KMS-11 (cell line): ENCODE measurements around the gene ZNF689.
A peak's percentile ranks its signal among the peaks of the same experiment; 100 is the strongest.

ENCODE experiments used
- H2AFZ ChIP-seq: fragments of 200-600 bp; sonication (generic); 2 replicates; pipeline ENCODE4 v1.6.1; 2016; ENCODE audit warnings: antibody characterized with exemption, mixed run types, low read depth
- H3K27ac ChIP-seq: fragments of 200-600 bp; sonication (generic); 2 replicates; pipeline ENCODE4 v1.6.1; 2016; ENCODE audit warnings: mild to moderate bottlenecking, mixed run types
- H3K27me3 ChIP-seq: fragments of 200-600 bp; sonication (generic); 2 replicates; pipeline ENCODE4 v1.6.1; 2017; ENCODE audit warnings: mild to moderate bottlenecking, low read depth, mixed run types, moderate library complexity; ENCODE audit not compliant: insufficient read depth
- H3K36me3 ChIP-seq: fragments of 200-600 bp; sonication (generic); 2 replicates; pipeline ENCODE4 v1.6.1; 2017; ENCODE audit warnings: mild to moderate bottlenecking, mixed run types; ENCODE audit not compliant: insufficient read depth
- H3K4me1 ChIP-seq: fragments of 200-600 bp; sonication (generic); 2 replicates; pipeline ENCODE4 v1.6.1; 2016; ENCODE audit warnings: mild to moderate bottlenecking, low read depth, mixed run types; ENCODE audit not compliant: poor library complexity, severe bottlenecking
- H3K4me2 ChIP-seq: fragments of 200-600 bp; sonication (generic); 2 replicates; pipeline ENCODE4 v1.7.0; 2016; ENCODE audit warnings: mild to moderate bottlenecking, mixed run types
- H3K4me3 ChIP-seq: fragments of 200-600 bp; sonication (generic); IDR thresholded peaks from 2 replicates; pipeline ENCODE4 v1.6.1; 2017; ENCODE audit warnings: low read depth, low read length, mixed read lengths; ENCODE audit not compliant: insufficient read depth
- H3K79me2 ChIP-seq: fragments of 200-600 bp; sonication (generic); 2 replicates; pipeline ENCODE4 v1.6.1; 2016; ENCODE audit warnings: low read depth, mixed run types; ENCODE audit not compliant: insufficient read depth
- H3K9ac ChIP-seq: fragments of 200-600 bp; sonication (generic); 2 replicates; pipeline ENCODE4 v1.6.1; 2016; ENCODE audit warnings: mild to moderate bottlenecking, mixed run types
- H4K20me1 ChIP-seq: fragments of 200-600 bp; sonication (generic); 2 replicates; pipeline ENCODE4 v1.6.1; 2016; ENCODE audit warnings: mild to moderate bottlenecking, mixed run types; ENCODE audit not compliant: insufficient read depth
- TF ChIP-seq, protein P1 (sequence below): fragments of 200-600 bp; sonication (generic); conservative IDR thresholded peaks from 2 replicates; pipeline ENCODE4 v1.6.1; 2017; ENCODE audit warnings: low read depth, mild to moderate bottlenecking, antibody characterized with exemption, low read length, moderate library complexity, mixed read lengths

Gene ZNF689

GRCh38 chr16:30609926-30610839, at the start of gene ZNF689:
Gene ZNF689 (minus strand): TSS chr16:30610389. CDS start chr16:30610041, 348 bp downstream.
- Histone ChIP-seq H2AFZ (peak within 1 kb of the TSS; percentile 100), H3K4me1 (peaks cover 16% of the 10 kb centered on the region), H3K4me3 (no peak within 1 kb of the TSS), H3K36me3 (no peaks in the 10 kb centered on the region), H3K27ac (peak within 1 kb of the TSS; percentile 89), H3K4me2 (peak within 1 kb of the TSS; percentile 84), H3K79me2 (no peaks in the 10 kb centered on the region), H4K20me1 (no peaks in the 10 kb centered on the region), H3K27me3 (no peaks in the 10 kb centered on the region), H3K9ac (peak within 1 kb of the TSS; percentile 100)
- TF ChIP-seq, protein P1, sequence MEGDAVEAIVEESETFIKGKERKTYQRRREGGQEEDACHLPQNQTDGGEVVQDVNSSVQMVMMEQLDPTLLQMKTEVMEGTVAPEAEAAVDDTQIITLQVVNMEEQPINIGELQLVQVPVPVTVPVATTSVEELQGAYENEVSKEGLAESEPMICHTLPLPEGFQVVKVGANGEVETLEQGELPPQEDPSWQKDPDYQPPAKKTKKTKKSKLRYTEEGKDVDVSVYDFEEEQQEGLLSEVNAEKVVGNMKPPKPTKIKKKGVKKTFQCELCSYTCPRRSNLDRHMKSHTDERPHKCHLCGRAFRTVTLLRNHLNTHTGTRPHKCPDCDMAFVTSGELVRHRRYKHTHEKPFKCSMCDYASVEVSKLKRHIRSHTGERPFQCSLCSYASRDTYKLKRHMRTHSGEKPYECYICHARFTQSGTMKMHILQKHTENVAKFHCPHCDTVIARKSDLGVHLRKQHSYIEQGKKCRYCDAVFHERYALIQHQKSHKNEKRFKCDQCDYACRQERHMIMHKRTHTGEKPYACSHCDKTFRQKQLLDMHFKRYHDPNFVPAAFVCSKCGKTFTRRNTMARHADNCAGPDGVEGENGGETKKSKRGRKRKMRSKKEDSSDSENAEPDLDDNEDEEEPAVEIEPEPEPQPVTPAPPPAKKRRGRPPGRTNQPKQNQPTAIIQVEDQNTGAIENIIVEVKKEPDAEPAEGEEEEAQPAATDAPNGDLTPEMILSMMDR = no peak

DNA sequence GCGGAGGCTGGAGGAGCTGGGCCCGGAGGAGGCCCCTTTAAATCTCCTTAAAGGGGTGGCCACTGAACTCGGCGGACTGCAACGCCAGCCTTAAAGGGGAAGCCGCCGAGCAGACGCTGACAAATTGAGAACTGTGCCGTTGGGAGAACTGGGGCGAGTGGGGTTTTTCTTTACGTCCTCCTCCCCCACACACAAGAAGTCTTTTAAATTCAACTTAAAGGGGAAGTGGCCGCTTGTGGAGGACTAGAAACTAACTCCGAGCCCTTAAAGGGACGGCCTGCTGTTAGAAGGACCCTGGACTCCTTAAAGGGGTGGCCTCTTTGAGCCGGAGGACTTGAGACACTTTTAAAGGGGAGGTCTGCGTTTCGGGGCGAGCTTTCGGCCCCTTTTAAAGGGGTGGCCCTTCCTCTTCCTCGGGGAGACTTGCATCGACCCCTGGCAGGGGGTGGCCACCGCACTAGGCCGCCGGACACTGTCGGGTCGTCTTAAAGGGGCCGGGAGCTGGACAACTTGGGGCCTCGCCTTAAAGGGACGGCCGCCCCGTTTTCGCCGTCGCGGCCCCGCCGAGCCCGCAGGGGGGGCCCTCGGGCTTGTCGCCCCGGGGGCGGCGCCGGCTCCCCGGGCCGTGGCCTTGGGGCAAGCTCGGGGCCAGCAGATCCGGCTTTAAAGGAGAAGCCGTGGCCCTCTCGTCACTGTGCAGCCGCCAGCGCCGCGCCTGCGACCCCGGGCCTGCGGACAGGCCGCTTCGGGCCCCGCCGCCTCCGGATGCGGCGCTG, 48.7 kb upstream of the ZNF689 start:
- Histone ChIP-seq H3K4me2 (peak overlapping the region; percentile 27; the same call in 1 of the 2 replicates), H3K27me3 (no peaks in the 10 kb centered on the region), H3K36me3 (0 out of 2 replicates have a peak, but pooled peaks cover 5% of the 10 kb centered on the region), H2AFZ (peak overlapping the region; percentile 38), H3K4me3 (peak overlapping the region; percentile 26), H3K4me1 (peaks cover 48% of the 10 kb centered on the region), H3K27ac (peak overlapping the region; percentile 86), H3K9ac (peak overlapping the region; percentile 64), H4K20me1 (no peaks in the 10 kb centered on the region; the same call in 1 of the 2 replicates), H3K79me2 (peaks cover 43% of the 10 kb centered on the region)
- TF ChIP-seq, protein P1 = peak; percentile 34; the same call in 1 of the 2 replicates

DNA sequence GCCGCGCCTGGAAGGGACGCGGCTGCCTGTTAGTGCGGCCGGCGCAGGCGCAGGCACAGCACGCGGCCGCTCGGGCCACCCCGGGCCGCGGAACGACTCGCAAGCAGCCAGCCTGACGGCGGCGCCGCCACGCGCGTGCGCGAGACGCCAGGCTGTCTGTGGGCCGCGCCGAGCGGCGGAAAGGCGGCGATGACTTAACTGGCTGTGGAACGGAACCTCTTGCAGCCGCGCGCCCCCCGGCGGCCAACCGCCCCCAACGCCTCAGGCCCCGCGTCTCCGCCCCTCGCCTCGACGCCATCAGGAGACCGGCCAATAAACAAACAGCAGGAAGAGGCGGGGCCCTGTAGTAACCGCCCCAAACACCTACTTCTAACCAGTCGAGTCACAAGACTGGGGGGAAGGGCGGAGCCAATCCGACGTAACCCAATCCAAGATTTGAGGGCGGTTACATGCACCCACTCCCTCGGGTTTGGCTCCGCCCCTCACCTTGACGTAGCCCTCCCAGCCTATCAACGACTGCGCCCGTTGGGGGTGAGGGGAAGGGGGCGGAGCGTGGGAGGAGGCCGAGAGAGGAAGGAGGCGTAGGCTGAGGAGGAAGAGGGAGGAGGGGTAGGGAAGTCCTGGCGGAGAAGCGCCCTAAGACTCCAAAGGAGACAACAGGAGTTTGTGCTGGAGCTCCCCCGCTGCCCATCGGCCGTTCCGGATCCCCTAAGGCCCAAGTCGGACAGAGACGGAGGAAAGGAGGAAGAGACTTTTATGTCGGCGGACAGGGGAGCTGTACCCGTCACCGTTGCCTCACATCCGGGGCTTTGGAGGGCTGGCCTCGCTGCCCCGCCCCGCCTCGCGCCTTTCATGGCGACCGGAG, 47.9 kb upstream of the ZNF689 start, which contains the start of gene FBRS:
Gene FBRS (plus strand): TSS at position 566 of the 865 bp plus-strand sequence. CDS start 1,088 bp downstream, outside the sequence.
- Histone ChIP-seq H3K36me3 (0 out of 2 replicates have a peak, but pooled peaks cover 4% of the 10 kb centered on the region), H3K27ac (peak within 1 kb of the TSS; percentile 86), H3K27me3 (no peaks in the 10 kb centered on the region)

More for the DNA sequence above, 47.9 kb upstream of the ZNF689 start, which contains the start of gene FBRS:
- peak within 1 kb of the TSS; percentile 76 for H3K4me2 ChIP-seq
- H3K4me3 ChIP-seq = peak within 1 kb of the TSS; percentile 26
- H3K4me1 ChIP-seq = peaks cover 40% of the 10 kb centered on the region
- H3K9ac ChIP-seq = peak within 1 kb of the TSS; percentile 64
- no peaks in the 10 kb centered on the region; the same call in 1 of the 2 replicates for H4K20me1 ChIP-seq
- peak within 1 kb of the TSS; percentile 66 for H2AFZ ChIP-seq
- peaks cover 35% of the 10 kb centered on the region for H3K79me2 ChIP-seq
- TF ChIP-seq, protein P1 = peak; percentile 73
